ENCODE measurements around the gene CAMK2D. TPM values are rescaled to one million over a fixed set of nuclear protein-coding genes. Genes with fewer than 3 reads are reported as not detected.

CAMK2D gene
- total RNA-seq, 6 experiments from 2014 or later: 83.7 to 102 (median 94.1) TPM

- no peak for DNase-seq
- H3K4me1 Mint-ChIP-seq (ENCODE audit: low read depth): no peaks in the 10 kb centered on the region
- no peak overlapping the region for H3K4me3 Mint-ChIP-seq
- TF ChIP-seq CTCF (IDR thresholded peaks at IDR 0.05): no peak
- H3K36me3 Mint-ChIP-seq (ENCODE audit: low read depth): peaks cover 17% of the 10 kb centered on the region
- no peak overlapping the region for H3K27ac Mint-ChIP-seq
- no peaks in the 10 kb centered on the region for H3K27me3 Mint-ChIP-seq (ENCODE audit: insufficient read depth)
- peaks cover 9% of the 10 kb centered on the region for H3K9me3 Mint-ChIP-seq
These were observed 28.9 kb upstream of the CAMK2D start for GRCh38 chr4:113790478-113790877.

- TF ChIP-seq CTCF (IDR thresholded peaks at IDR 0.05): no peak
- Mint-ChIP-seq H3K4me1 (ENCODE audit: low read depth) (peaks cover 15% of the 10 kb centered on the region), H3K9me3 (peaks cover 9% of the 10 kb centered on the region), H3K27me3 (ENCODE audit: insufficient read depth) (no peaks in the 10 kb centered on the region), H3K36me3 (ENCODE audit: low read depth) (peaks cover 13% of the 10 kb centered on the region), H3K27ac (no peak overlapping the region), H3K4me3 (no peak overlapping the region)
- DNase-seq: no peak
These were observed 27.4 kb upstream of the CAMK2D start for GRCh38 chr4:113788888-113789287.

- no peaks in the 10 kb centered on the region for H3K27me3 Mint-ChIP-seq (ENCODE audit: insufficient read depth)
- DNase-seq: no peak
- H3K4me1 Mint-ChIP-seq (ENCODE audit: low read depth): peaks cover 31% of the 10 kb centered on the region
- H3K9me3 Mint-ChIP-seq: no peaks in the 10 kb centered on the region
- no peak overlapping the region for H3K27ac Mint-ChIP-seq
- no peak for TF ChIP-seq CTCF (IDR thresholded peaks at IDR 0.05)
- H3K4me3 Mint-ChIP-seq: no peak overlapping the region
- H3K36me3 Mint-ChIP-seq (ENCODE audit: low read depth): no peaks in the 10 kb centered on the region; the same call in 1 of the 2 replicates
These were observed 24.2 kb upstream of the CAMK2D start for GRCh38 chr4:113785781-113786180.

- Mint-ChIP-seq H3K36me3 (ENCODE audit: low read depth) (no peaks in the 10 kb centered on the region; the same call in 1 of the 2 replicates), H3K4me1 (ENCODE audit: low read depth) (peaks cover 31% of the 10 kb centered on the region), H3K27ac (peak overlapping the region; percentile 75), H3K4me3 (peak overlapping the region; percentile 31), H3K27me3 (ENCODE audit: insufficient read depth) (no peaks in the 10 kb centered on the region), H3K9me3 (no peaks in the 10 kb centered on the region)
- peak; percentile 97 for DNase-seq
- TF ChIP-seq CTCF (IDR thresholded peaks at IDR 0.05): no peak
These were observed 23.1 kb upstream of the CAMK2D start for GRCh38 chr4:113784497-113785250.

GRCh38 chr4:113783701-113784100 lies 22.2 kb upstream of the CAMK2D start:
- no peak for TF ChIP-seq CTCF (IDR thresholded peaks at IDR 0.05)
- no peak overlapping the region for H3K4me3 Mint-ChIP-seq
- DNase-seq: no peak
- H3K36me3 Mint-ChIP-seq (ENCODE audit: low read depth): no peaks in the 10 kb centered on the region; the same call in 1 of the 2 replicates
- peak overlapping the region; percentile 19 for H3K27ac Mint-ChIP-seq
- H3K27me3 Mint-ChIP-seq (ENCODE audit: insufficient read depth): no peaks in the 10 kb centered on the region
- H3K4me1 Mint-ChIP-seq (ENCODE audit: low read depth): peaks cover 31% of the 10 kb centered on the region
- no peaks in the 10 kb centered on the region for H3K9me3 Mint-ChIP-seq
